ENCODE measurements around the gene TBC1D10A.

Gene TBC1D10A

DNA sequence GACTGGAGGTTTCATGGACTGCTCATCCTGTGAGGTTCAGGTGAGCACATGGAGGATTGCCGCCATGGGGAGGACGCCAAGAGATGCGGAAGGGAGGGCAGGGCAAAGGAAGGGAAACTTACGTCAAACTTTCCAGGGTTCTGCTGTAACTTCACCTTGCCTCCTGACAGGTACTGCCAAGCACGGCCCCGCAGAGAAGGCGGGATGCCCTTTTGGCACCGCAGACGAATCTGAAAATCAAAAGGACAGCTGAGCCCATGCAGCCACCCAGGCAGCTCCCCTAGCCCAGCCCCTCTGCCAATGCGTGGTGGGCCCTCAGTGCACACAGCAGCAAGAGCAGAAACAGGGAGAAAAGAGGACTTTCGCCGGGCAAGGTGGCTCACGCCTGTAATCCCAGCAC, 27.4 kb downstream of the TBC1D10A start:
- DNase-seq (ENCODE audit: low spot score) = no peak

DNA sequence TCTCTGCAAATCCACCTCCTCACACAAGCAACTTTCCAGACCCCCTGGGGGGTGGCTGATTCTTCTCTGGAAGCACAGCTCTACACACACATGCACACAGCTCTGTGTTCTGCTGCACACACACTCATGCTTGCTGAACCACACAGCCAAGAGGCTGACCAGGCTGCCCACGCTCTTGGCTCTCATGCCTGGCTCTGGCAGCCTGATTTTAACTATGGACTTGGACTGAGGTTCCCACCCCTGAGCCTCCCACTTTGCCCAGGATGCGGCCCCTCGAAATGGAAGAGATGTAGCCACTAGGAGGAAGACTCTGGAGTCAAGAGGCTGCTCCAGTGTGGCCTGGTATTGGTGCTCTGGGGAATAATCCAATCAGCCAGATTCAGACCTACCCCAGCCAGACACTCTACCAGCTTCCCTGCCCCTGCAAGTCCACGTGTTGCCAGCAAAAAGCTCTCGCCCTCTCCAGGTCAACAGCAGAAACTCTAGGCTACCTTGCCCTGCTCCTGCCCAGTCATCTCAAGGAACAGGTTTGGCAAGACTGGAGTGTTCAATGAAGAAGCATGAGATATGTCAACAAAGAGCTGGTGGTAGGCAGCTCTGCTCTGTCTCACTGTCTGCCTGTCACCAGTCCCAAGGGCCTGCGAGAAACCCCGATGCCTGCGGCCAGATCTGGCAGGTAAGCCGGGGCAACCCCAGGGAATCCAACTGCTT, 28.6 kb downstream of the TBC1D10A start:
- no peak for DNase-seq (ENCODE audit: low spot score)

DNA sequence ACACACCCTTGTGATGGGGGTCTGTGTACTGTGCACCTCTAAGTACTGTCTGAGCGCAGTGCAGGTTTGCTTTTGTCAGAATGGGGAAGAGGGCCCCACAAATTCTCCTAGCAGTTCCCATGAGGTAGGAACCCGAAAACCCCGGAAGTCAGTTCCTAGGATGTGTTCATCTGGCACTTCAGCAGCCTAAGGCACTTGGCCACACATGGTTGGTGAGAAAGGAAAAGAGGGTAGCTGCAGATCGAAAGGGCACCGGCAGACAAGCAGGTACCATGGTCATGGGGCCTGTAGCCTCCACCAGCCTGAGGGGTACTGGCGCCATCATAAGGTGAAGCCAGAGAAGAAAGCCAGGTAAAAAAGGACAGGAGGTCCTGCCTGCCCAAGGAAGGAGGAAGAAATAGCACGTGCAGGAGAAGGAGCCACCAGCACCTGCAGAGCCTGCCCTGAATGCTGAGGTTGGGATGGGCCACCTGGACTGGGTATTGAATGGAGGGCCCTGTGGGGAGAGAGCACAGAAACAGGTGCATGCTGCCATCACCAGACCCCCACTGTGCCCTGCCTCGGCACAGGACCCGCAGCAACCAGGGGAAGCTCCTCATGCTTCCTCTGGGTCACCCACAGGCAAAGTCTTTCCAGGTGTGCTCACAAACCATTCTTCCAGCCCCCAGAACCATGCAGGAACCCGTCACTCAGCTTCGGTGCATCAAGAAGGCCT, 29.3 kb downstream of the TBC1D10A start:
- DNase-seq (ENCODE audit: low spot score) = no peak

DNA sequence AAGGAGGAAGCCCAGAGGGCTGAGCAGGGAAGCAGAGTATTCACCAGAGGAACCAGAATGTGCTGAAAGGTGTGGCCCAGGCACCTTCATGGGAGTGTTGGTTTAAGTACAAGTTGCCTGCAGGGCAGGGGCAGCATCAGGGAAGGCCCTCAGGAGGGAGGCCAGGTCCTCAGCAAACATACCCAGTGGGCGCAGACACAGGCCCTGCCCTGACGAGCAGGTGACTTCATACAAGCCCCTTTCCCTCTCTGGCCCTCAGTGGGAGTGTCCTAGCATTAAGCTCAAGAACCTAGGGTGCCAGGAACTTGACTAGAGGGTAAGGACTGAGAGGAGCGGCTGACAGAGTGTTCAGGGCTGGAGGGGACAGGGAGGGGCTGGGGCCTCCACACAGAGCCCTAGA, 29.9 kb downstream of the TBC1D10A start:
- DNase-seq (ENCODE audit: low spot score) = no peak

DNA sequence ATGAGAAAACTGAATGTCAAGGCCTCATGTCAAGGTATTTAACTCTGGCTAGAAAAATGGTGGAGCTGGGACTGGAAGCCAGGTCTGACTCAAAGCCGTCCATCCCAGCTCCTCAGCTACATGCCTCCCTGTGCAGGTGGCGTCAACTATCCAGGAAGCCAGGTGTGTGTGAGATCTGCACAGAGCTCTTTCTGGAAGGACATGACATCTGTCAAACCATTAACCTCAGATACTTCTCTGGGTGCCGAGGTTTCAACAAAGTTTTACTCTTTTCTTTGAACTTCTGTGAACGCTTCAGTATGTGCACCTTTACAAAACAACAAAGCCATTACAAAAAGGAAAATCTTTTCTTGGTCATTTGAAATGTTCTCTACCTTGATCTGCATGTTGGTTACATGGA, 30.4 kb downstream of the TBC1D10A start:
- DNase-seq (ENCODE audit: low spot score) = no peak

DNA sequence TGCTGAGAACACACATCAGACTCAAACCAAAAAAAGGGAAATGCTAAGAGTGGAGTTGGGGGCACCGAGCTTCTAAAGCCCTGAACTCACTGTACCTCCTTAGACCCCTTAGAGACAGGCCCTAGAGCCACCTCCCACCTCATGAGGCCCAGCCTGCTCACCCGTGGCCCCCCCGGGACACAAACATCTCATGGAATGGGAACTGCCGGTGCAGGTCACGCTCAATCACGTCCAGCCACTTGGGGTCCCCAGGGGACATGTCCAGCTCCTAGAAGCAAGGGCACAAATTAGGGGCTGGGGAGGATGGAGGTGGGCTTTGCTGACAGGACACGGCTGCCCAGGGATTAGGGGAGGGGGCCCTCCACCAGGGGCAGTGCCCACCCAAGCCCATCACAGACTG, 31.2 kb downstream of the TBC1D10A start:
- no peak for DNase-seq (ENCODE audit: low spot score)

DNA sequence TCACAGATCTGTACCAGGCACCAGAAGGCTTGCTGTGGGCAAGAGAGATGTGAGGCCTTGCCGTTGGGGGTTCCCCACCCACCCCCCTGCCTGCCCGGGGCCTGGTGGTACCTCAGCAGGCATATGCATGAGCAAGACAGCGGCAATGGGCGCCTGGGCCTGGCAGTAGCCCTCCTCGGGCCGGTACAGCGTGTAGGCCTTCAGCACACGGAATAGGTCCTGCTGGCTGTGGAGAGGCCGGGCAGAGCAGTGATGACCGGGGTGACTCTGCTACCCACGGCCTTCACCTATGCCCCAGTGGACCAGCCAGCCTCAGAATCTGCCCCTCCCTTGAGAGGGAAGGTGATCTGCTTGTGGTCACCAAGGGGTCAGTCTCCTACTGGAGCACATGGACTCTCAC, 31.9 kb downstream of the TBC1D10A start:
- DNase-seq (ENCODE audit: low spot score) = no peak

DNA sequence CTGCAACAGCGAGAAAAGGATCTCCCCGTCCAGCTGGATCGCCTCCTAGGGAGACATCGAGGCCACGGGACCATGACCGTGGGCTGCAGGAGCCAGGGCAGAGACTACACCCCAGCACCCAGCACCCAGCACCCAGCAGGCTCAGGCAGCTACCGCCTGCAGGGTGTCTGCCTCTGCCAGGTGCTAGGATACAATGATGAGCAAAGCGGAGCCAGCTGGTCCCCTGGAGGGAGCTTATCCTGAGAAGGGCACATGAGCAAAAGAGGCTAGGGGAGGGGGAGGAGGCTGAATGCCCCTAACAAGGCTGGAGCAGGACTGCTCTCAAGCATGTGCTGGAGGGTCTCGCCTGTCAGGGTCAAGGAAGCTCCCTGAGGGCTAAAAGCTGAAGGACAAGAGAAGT, 32.7 kb downstream of the TBC1D10A start:
- peak; percentile 74 for DNase-seq (ENCODE audit: low spot score)

DNA sequence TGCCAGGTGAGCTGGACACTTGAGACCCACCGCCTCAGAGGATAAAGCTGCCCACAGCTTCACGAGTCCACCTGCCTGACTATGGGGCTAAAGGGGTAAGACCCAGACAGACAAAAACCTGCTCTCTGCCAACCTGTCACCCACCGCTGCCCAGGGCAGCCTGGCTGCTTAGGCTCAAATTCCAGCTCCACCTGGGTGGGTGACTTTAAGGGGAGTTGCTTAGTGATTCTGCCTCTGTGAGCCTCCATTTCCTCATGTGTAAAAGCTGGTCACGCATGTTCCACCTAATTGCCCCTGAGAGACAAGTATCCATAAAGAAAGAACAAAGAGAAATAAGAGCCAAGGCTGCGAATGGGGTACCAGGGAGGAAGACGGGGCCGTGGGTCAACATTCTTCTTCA, 33.7 kb downstream of the TBC1D10A start:
- DNase-seq (ENCODE audit: low spot score) = no peak

DNA sequence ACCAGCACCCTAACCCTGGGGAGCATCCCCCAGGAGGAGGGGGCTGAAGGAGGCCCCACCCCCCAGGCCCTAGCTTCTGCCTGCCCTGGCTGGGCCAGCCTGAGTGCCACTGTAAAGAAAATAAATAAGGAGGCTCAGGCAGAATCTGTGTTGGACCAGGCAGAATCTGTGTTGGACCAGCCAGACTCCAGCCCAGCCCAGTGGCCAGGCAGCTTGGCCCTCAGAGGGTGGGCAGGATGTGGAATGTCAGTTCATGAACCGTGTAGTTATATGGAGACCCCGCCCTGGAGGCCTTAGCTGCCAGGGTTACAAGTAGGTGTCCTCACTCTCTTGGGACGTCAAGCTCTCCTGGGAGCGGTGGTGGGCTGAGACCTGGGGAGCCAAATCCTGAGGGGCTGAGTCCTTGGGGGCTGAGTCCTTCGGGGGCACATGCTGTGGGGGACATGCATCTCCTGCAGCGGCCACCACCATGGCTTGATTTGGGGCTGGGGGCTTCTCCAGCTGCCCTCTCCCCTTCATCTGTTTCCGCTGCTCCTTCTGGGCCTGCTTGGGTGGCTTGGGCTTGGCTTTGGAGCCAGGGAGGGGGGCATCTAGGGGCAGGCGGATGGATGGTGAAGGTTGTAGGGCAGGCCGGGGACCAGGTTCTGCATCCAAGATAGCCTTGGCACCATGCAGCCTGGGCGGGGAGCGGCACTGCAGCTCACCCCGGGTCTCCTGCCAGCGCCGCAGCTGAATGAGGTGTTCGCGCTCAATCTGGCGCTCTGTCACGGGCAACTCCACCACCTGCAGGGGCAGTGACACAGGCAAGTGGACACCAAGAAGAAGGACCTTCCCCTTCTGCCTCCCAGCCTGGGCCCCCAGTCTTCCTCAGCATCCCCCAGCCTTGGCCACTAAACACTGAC, 34.4 kb downstream of the TBC1D10A start:
- no peak for DNase-seq (ENCODE audit: low spot score)

DNA sequence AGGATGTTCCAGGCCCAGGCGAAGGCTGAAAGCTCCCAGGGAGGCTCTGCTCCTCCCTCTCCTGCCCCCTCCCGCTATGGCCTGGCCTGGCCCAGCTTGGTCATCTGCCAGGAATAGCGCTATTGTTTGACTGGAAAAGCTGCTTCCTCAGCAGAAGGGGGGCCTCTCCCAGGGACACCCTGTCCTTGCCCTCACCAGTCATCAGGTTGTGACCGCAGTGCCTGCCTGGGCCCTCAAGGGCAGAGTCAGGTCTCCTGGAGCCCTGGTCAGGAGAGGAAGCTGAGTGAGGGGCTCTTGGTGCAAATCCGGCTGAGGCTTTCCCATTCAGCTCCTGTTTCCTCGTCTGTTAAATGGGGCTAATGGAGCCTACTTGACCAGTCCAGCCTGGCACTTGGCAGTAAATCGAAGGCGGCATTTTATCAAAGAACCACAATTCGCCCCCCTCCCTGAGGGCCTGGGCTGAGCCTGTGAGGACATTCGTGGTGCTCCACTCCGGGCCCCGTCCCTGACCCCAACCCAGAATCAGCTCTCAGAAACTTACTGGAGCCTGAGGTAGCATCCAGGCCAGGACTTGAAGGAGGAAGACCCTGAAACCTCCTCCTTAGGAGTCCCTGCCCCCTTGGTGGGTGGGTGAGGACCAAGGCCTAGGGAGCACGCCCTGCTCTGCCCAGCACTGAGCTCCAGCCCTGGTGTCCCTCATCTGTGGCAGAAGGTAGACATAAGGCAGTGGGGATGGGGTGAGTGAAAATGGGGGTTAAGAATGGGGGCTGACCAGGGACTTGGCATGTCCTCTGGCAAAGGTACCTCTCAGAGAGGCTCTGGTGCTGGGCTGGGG, 35.5 kb downstream of the TBC1D10A start:
- no peak for DNase-seq (ENCODE audit: low spot score)

DNA sequence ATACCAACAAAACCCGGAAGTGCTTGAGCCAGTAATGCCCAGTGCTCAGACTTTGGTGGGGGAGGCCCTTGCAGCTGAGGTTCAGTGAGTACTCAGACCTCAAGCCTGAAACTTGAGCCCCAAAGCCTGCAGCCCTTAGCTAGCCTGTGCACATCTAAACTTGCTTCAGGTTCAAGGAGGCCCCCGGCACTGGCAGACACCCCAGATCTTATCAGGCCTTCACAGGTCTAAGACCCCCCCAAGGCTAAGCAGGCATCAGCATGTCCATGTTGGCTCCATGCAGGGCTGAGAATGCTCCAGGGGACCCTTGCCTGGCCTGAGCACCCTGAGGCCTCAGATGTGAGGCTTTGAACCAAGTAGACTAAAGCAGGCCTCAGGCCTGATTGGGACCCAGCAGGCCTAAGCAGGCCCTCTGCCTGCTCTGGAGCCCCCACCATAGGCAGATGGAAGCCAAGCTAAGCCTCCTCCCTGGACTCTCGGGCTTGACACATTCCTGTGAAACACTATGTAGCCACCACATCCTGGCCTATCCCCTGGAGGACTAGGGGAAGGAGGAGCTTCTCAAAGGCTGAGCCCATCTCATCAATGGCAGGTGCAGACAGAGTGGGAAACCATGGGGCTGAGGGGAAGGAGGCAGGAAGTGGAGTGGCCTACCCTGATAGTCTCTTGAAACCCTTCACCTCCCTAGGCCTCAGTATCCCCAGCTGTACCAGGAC, 36.2 kb downstream of the TBC1D10A start:
- DNase-seq (ENCODE audit: low spot score) = no peak

DNA sequence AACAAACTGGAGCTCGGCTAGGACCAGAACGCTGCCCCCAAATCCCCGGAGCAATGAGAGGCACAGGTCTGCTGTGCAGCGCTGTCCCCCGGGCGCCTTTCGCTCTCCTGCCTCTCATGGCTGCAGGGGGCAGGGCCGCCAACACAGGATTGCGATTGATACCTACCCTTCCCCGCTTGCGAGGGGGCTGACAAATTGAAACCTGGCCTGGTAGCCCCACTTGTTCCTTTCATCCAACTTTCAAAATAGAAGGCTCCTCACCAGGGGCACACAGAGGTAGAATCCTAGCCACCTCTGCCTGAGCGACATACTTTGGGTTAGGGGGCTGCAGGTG, 36.8 kb downstream of the TBC1D10A start:
- DNase-seq (ENCODE audit: low spot score) = no peak

DNA sequence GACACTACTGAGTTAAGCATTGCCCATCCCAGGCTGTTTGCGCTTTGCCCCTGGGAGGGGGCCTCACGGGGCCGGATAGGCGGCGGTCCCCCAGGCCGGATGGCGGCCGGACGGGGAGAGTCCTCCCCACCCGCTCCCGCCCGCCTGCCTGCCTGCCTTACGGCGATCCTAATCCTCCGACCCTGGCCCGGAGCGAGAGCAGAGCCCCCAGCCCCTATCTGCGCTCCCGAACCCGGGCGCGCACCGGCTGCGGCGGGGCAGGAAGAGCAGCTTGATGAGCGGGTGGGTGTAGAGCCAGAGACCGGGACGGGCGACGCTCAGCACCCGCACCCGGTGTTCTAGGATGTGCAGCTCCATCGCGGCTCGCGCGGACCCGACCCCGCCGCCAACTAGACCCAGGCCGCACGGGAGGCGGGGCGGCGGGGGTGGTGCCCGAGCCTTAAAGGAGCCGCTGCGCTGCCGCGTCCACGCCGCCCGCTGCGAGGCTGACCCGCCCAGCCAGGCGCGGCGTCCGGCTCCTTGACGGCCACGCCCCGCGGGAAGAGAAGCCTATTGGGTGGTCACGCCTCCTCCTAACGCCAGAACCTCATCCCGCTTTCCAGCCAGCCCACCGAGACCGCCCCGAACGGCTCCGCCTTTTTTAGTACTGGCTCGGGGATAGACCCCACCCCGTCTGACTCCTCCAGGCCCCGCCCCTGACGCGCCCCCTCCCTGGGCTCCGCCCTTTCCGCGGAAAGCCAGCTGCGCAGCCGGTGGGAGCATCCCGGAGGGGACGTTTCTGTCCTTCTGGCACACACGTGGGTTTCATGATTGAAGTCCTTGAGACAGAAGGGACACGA, 37.4 kb downstream of the TBC1D10A start, which contains the start of gene CASTOR1:
CASTOR1 (minus strand) TSS at position 365 of the 839 bp plus-strand sequence; CDS start at position 357, 8 bp downstream.
- DNase-seq (ENCODE audit: low spot score) = peak; percentile 98

DNA sequence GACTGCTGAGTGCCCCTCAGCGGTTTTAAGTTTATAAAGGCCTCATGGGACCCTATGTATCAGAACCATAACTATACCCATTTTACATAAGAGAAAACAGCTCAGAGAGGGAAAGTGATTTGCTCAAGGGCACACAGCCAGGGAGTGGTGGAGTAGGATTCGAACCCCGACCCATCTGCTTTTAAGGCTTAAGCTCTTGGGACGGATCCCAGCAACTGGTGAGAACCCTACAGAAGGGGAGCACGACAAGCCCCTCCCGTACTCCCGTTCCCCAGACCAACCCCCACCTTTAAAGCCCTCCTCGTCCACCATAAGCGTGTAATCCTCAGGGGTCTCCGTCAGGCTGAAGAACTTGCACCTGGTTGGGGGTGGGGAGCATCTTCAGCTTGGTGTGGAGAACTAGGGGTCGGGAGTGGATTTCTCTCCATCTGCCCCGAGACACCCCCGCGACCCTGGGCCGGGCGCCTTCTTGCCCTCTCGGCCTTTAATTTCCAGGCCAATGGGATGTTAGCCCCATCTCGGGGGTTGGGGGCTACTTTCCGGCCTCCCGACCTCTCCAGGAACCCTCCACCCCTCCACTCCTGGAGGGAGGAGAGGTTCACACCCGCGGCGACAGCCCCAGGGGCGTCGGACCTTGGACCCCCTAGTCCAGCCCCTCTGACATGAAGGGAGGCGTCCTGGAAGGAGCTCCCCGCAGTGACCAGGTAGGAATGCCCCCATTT, 38.2 kb downstream of the TBC1D10A start:
- no peak for DNase-seq (ENCODE audit: low spot score)

DNA sequence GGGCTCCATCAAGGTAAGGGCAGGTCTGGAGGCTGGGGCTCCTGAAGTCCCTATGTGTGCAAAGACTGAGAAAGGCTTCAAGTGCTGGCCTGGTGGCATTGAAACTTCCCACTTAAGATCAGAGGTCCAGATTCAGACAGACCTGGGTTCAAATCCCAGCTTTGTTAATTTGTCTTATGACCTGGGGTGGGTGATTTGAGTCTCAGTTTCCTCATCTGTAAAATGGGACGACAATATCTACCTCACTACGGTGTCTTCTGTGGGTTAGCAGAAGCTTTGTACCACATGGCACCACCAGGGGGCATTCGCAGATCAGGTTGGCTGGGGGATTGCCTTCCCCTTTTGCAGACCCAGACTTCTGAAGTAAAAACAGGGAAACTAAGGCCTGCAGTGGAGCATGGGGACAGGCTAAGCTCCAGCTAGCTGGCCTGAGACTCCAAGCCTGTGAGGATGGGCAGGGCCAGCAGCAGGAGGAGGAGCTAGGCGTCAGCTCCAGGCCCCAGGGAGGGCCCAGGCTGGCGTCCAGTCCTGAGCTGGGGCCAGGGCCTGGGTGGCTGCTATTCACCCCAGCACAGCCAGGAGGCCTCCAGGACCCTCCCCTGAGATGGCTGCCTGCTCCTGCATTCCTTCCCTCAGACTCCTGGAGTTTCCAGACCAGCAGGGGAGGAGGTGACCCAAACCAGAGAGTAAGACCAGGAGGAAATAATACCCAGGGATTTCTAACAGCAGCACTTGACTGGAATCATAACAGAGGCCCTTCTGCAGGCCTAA, 38.9 kb downstream of the TBC1D10A start:
- DNase-seq (ENCODE audit: low spot score) = peak; percentile 77

DNA sequence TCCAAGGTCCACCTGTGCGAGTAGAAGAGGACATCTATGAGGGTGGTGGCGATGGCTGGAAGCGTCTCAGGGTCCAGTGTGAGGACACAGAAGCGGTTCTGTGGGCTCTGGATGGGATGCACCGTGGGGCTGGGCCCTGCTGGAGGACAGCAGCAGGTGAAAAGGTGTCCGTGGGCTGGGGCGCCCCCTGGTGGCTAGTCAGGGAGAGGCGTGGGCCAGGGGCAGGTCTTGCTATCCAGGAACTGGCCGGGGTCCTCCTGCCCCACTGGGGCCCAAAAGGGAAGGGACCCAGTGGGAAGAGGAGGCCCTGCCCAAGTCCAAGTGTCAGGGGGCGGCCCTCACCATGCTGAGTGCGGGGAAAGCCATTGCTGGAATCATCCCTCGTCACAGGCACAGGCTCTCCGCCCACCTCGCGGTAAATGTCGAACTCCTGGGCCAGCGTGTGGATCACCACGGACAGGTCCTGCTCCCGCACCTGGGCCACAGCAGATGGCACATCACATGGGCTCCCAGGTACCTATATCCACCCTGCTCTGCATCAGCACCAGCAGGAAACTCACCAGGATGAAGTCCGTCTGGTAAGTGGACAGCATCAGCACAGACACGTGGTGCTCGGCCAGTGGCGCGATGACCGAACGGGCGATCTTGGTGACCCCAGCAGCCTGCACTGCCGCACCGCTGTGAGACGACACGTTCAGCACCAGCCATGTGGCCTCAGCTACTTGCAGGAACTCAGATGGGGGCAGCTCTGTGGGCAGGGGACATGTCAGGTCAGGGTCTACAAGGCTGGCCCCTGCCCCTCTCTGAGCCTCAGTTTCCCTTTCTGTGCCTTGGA, 39.7 kb downstream of the TBC1D10A start:
- DNase-seq (ENCODE audit: low spot score) = peak; percentile 88

DNA sequence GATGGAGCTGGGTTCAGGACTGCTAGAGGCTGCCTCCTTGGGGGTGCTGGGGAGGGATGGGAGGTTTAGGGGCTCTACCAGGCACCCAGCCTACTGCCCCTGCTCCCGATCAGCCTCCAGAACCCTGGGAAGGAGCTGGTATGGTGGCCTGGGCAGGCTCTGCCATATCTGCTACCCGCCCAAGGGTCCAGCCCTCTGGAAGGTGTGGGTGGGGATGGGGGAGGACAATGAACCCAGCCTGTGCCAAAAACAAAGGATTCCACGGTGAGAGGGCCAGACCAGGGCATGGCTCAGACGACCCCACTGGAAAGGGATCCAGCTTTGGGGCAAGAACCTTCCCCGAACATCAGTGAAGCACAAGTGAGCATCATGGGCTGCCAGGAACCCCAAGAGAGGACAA, 40.4 kb downstream of the TBC1D10A start:
- no peak for DNase-seq (ENCODE audit: low spot score)
